GM12801 (cell line): ENCODE data around the gene TASP1.

Source experiments
- CTCF ChIP-seq: IDR thresholded peaks from one replicate; pipeline ENCODE4 v1.5.1; 2011; ENCODE audit warnings: control low read depth; ENCODE audit not compliant: insufficient read length; ENCODE audit errors: extremely low read depth

TASP1 gene

GRCh38 chr20:13638496-13639149, at the start of gene TASP1:
Gene TASP1, minus strand, starts transcription at chr20:13638932. Its CDS starts 8,854 bp downstream, at chr20:13630078.
- no peak for TF ChIP-seq CTCF

DNA sequence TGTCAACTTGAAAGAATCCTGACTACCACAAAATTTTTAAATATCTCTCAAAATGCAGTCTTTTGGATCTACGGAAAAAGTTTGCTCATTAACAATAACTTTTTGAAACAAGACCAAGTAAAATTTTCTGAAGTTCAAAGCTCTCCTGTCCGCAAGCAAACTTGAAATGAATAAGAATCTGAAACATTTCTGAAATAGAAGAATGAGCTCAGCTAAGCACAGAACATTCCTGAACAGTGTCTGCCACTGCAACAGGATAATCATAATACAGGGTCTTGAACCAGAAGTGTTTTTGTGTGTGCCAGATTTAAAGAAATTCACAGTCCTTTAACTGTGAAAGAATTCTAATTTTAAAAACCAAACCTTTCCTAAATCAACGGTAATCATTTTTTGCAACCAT, 49.1 kb upstream of the TASP1 start:
- TF ChIP-seq CTCF, result no peak

- TF ChIP-seq CTCF, result no peak
Observed at GRCh38 chr20:13685623-13686022, 46.9 kb upstream of the TASP1 start.

DNA sequence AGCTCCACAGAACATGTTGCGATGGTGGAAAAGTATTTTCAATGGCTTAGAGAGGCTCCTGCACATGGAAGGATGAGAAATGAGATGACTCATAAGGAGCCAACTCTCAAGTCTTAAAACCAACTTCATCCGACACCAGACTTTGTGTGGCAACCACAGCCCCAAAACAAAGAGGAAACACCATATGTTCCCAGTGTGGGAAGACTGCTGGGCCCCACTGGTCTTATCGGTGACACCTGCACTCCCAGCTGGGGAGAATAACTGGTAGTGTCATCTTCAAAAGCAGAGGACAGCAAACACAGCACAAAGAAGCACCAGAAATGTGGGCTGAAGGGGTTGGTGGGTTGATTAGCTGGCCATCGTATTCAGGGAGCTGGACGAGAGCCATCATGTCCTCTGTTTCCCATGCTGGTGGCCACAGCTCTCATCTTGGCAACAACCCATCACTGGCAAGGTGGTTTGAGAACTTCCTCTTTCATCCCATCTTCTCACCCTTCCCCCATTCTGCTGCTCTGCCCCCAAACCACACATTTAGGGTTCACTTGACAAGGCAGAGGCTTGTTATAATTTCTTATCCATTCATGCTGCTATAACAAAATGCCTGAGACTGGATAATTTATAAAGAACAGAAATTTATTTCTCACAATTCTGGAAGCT, 46.0 kb upstream of the TASP1 start:
- no peak for TF ChIP-seq CTCF

DNA sequence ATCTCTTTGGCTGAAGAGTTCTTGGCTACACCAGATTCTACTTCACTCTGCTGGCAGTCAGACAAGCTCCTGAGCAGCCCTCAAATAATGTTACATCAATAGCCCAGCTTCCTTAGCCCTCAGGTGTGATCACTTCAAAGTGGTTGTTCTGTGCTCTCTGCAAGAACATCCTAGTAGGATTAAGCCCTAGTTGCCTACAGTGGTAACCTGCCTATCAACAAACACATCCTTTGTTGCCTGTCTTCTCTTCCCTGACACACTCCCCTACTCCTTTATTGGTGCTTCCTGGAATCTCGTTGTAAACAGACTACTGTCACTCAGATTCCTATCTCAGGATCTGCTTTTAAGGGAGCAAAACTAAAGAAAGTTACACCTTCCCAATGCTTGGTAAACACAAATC, 45.1 kb upstream of the TASP1 start:
- no peak for TF ChIP-seq CTCF

DNA sequence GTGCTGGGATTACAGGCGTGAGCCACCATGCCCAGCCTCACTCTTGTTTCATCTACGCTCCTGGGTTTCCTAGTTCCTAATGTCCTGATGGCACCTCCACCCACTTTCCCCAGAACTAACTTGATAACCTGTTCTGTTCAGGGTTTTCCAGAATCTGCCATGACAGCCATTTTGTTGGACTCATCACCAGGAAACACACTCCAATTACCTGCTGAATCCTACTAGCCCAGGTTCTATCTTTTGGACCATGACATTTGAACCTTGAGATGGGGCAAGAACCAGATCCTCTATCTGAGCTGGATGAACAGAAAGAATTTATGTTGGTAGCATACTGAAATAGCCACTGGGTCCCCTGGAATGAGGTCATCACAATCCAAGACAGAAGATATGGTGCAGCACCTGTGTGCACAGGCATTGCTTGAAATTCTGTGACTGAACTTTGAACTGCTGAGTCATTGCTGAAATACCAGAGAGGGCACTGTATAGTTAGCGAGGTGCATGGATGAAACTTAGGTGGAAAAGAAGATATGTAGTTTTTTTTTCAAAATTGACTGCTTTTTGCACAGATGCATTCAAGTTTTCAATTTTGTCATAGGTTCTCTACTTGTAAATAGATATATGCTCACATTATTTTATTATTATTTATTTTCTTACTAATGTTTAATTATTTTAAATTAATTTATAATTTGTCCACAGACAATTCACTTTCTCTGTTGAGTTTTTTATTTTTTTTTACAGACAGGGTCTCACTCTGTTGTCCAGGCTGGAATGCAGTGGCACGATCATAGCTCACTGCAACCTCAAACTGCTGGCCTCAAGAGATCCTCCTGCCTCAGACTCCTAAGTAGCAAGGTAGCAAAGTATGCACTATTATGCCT, 42.8 kb upstream of the TASP1 start:
- no peak for TF ChIP-seq CTCF

DNA sequence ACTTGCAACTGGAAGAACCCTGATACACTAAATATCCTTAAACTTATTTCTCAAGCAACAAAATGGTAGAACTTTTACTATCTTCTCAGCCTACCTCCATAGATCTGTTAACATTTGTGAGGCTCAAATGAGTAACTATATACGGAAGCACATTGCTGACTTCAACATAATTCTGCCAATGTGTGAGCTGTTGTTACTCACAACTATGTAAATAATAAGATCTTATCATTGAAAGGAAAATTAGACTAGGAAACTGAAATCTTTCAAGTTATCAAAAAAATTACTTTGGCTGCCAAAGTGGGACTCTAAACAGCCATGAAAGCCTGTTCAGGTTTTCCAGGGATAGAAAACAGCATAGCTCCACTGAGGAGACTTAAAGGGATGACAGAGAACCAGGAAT, 40.2 kb upstream of the TASP1 start:
- TF ChIP-seq CTCF, result no peak
